ENCODE measurements around the gene ATAT1.

Gene ATAT1

GRCh38 chr6:30689985-30690384 lies 63.3 kb downstream of the ATAT1 start:
- Mint-ChIP-seq H3K36me3 (ENCODE audit: low read depth) (peaks cover 8% of the 10 kb centered on the region), H3K4me3 (peak overlapping the region; percentile 95), H3K9me3 (no peaks in the 10 kb centered on the region), H3K4me1 (ENCODE audit: low read depth) (peaks cover 41% of the 10 kb centered on the region), H3K27me3 (no peaks in the 10 kb centered on the region), H3K27ac (peak overlapping the region; percentile 88)

GRCh38 chr6:30690403-30691207 lies 63.9 kb downstream of the ATAT1 start, which contains the start of gene NRM:
NRM (minus strand) TSS chr6:30690984; CDS start chr6:30690974, 10 bp downstream.
- no peaks in the 10 kb centered on the region for H3K9me3 Mint-ChIP-seq
- H3K36me3 Mint-ChIP-seq (ENCODE audit: low read depth), result peaks cover 2% of the 10 kb centered on the region
- H3K27me3 Mint-ChIP-seq, result no peaks in the 10 kb centered on the region
- H3K4me1 Mint-ChIP-seq (ENCODE audit: low read depth), result peaks cover 41% of the 10 kb centered on the region
- H3K27ac Mint-ChIP-seq, result peak within 1 kb of the TSS; percentile 88
- H3K4me3 Mint-ChIP-seq, result peak within 1 kb of the TSS; percentile 95

- Mint-ChIP-seq H3K9me3 (no peaks in the 10 kb centered on the region), H3K27ac (peak overlapping the region; percentile 55), H3K27me3 (no peaks in the 10 kb centered on the region), H3K4me3 (peak overlapping the region; percentile 95), H3K4me1 (ENCODE audit: low read depth) (peaks cover 41% of the 10 kb centered on the region), H3K36me3 (ENCODE audit: low read depth) (no peaks in the 10 kb centered on the region)
Measured at GRCh38 chr6:30691208-30691847, 64.7 kb downstream of the ATAT1 start.

All from stimulated activated naive CD8-positive, alpha-beta T cell treated with anti-CD3 and anti-CD28 coated beads, Interleukin-15, Interleukin-2, amounts not matched to agents 100 ng/mL and 50 ng/mL, for 24 hours (primary cell).